GM23248 (cell line): ENCODE data around the gene F10.

Source experiments
- EZH2 ChIP-seq: fragments of 200-600 bp; sonication (generic); IDR thresholded peaks from 2 replicates; pipeline ENCODE4 v1.6.1; 2018; ENCODE audit warnings: antibody characterized with exemption, mild to moderate bottlenecking; ENCODE audit not compliant: insufficient read depth, poor library complexity, severe bottlenecking
- EZH2phosphoT487 ChIP-seq: fragments of 200-600 bp; sonication (generic); IDR thresholded peaks from 2 replicates; pipeline ENCODE4 v1.6.1; 2018; ENCODE audit warnings: antibody characterized with exemption, moderate library complexity, mild to moderate bottlenecking, low read depth; ENCODE audit not compliant: insufficient read depth

DNA sequence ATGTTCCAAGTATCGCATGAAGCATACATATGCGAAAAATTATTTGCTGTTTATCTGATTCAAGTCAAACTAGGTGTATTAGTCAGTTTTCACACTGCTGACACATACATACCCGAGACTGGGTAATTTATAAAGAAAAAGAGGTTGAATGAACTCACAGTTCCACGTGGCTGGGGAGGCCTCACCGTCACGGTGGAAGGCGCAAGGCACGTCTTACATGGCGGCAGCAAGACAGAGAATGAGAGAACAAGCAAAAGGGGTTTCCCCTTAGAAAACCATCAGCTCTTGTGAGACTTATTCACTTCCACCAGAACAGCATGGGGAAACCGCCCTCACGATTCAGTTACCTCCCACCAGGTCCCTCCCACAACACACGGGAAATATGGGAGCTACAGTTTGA, 22.9 kb downstream of the F10 start:
- TF ChIP-seq EZH2, result no peak
- no peak for TF ChIP-seq EZH2phosphoT487
